H1 (cell line): Measurements from ENCODE around the gene NUP43. TPM values are rescaled to one million over a fixed set of nuclear protein-coding genes. Genes with fewer than 3 reads are reported as not detected.

Experiments
- CTCF ChIA-PET: fragments of 300-600 bp; sonication (Branson Sonifier 250); formaldehyde crosslinking; loops from one replicate; lab custom pipeline; 2021; ENCODE audit not compliant: partially characterized antibody; lab: Charles Lee
- POLR2A ChIA-PET: fragments of 300-600 bp; sonication (Branson Sonifier 250); formaldehyde crosslinking; loops from one replicate; lab custom pipeline; 2021; ENCODE audit warnings: inconsistent platforms; ENCODE audit not compliant: partially characterized antibody; lab: Charles Lee
- DNase-seq, 2 experiments: peaks; one replicate each; pipeline versions ENCODE4 v3.0.0 to v3.0.0-alpha.2; 2010 to 2022; ENCODE audit warnings: low spot score in 2 of 2, low read depth in 1 of 2, mixed read lengths in 1 of 2
- FAIRE-seq: peaks from 2 replicates; lab custom pipeline; 2011; peaks lifted over from hg19 to GRCh38; lab: Jason Lieb, UNC
- H2AFZ ChIP-seq: 2 replicates; pipeline ENCODE4 v1.8.1; 2012; ENCODE audit warnings: low read length, inconsistent platforms
- H2AK5ac ChIP-seq: 2 replicates; pipeline ENCODE4 v1.6.1; 2013; ENCODE audit warnings: low read depth, low read length
- H2BK120ac ChIP-seq: replicated peaks from 2 replicates; pipeline ENCODE3; 2013; ENCODE audit warnings: low read depth, low read length, inconsistent platforms
- H2BK12ac ChIP-seq: 2 replicates; pipeline ENCODE4 v1.6.1; 2013; ENCODE audit warnings: low read depth, low read length
- H2BK15ac ChIP-seq: 2 replicates; pipeline ENCODE4 v1.6.1; 2013; ENCODE audit warnings: low read length
- H2BK20ac ChIP-seq: 2 replicates; pipeline ENCODE4 v1.6.1; 2013; ENCODE audit warnings: low read length
- H2BK5ac ChIP-seq: 2 replicates; pipeline ENCODE4 v1.6.1; 2013; ENCODE audit warnings: low read depth, low read length
- H3K14ac ChIP-seq: 2 replicates; pipeline ENCODE4 v1.6.1; 2013; ENCODE audit warnings: inconsistent platforms; ENCODE audit not compliant: insufficient read length
- H3K18ac ChIP-seq: 2 replicates; pipeline ENCODE4 v1.6.1; 2013; ENCODE audit warnings: low read length; ENCODE audit errors: extremely low read depth
- H3K23ac ChIP-seq: 2 replicates; pipeline ENCODE4 v1.6.1; 2013; ENCODE audit warnings: inconsistent platforms; ENCODE audit not compliant: insufficient read length
- H3K23me2 ChIP-seq: 2 replicates; pipeline ENCODE4 v1.6.1; 2013; ENCODE audit warnings: low read depth, low read length
- H3K27ac ChIP-seq: 2 replicates; pipeline ENCODE4 v1.6.1; 2011; ENCODE audit warnings: low read depth, low read length, inconsistent platforms
- H3K27me3 ChIP-seq, 4 experiments: replicated peaks in 1 of 4; 1 replicate in 1 of 4; 2 replicates in 3 of 4; pipeline versions ENCODE4 v1.6.1 to v1.8.1; 2011 to 2013; ENCODE audit warnings: low read length in 3 of 4, mild to moderate bottlenecking in 3 of 4, inconsistent platforms in 2 of 4, mixed read lengths in 2 of 4, moderate library complexity in 1 of 4; ENCODE audit not compliant: control insufficient read depth in 3 of 4, insufficient read depth in 3 of 4; ENCODE audit errors: extremely low read depth in 1 of 4
- H3K36me3 ChIP-seq, 4 experiments: 2 replicates each; pipeline versions ENCODE4 v1.6.1 to v1.8.1; 2011 to 2013; ENCODE audit warnings: mild to moderate bottlenecking in 4 of 4, low read length in 3 of 4, moderate library complexity in 2 of 4, control low read depth in 1 of 4, inconsistent platforms in 1 of 4; ENCODE audit not compliant: insufficient read depth in 4 of 4, control insufficient read depth in 2 of 4
- H3K4ac ChIP-seq: replicated peaks from 2 replicates; pipeline ENCODE3; 2013; ENCODE audit warnings: low read length, low read depth, mixed read lengths, inconsistent platforms; ENCODE audit not compliant: insufficient read length
- H3K4me1 ChIP-seq, 4 experiments: replicated peaks in 1 of 4; 1 replicate in 1 of 4; 2 replicates in 3 of 4; pipeline versions ENCODE4 v1.6.1 to v1.8.1; 2011 to 2013; ENCODE audit warnings: low read length in 3 of 4, inconsistent platforms in 2 of 4, mixed read lengths in 1 of 4; ENCODE audit not compliant: insufficient read depth in 4 of 4, control insufficient read depth in 3 of 4
- H3K4me2 ChIP-seq, 2 experiments: 2 replicates each; pipeline versions ENCODE4 v1.6.1 to v1.8.1; 2011 to 2013; ENCODE audit warnings: low read depth in 2 of 2, low read length in 2 of 2, control low read depth in 1 of 2, inconsistent platforms in 1 of 2, mild to moderate bottlenecking in 1 of 2; ENCODE audit not compliant: insufficient read depth in 1 of 2
- H3K4me3 ChIP-seq, 4 experiments: fragments of 200-600, 300-600 bp in 1 of 4; sonication (generic), shearing (Covaris generic), sonication (Bioruptor Twin) in 1 of 4; 2 replicates each; pipeline versions ENCODE4 v1.5.1 to v1.8.1; 2011 to 2016; ENCODE audit warnings: low read length in 4 of 4, low read depth in 3 of 4, control low read depth in 2 of 4, inconsistent platforms in 2 of 4, mild to moderate bottlenecking in 2 of 4, mixed read lengths in 1 of 4, moderate library complexity in 1 of 4; ENCODE audit not compliant: insufficient read depth in 2 of 4; ENCODE audit errors: extremely low read depth in 1 of 4
- H3K56ac ChIP-seq: replicated peaks from 2 replicates; pipeline ENCODE3; 2013; ENCODE audit warnings: low read depth, mild to moderate bottlenecking, mixed read lengths, low read length, inconsistent platforms; ENCODE audit not compliant: insufficient read length
- H3K79me1 ChIP-seq: 2 replicates; pipeline ENCODE4 v1.6.1; 2013; ENCODE audit warnings: low read depth, low read length, control low read depth
- H3K79me2 ChIP-seq, 2 experiments: 2 replicates each; pipeline versions ENCODE4 v1.6.1 to v1.8.1; 2012 to 2013; ENCODE audit warnings: low read length in 2 of 2, mild to moderate bottlenecking in 2 of 2, inconsistent platforms in 1 of 2; ENCODE audit not compliant: insufficient read depth in 2 of 2, control insufficient read depth in 1 of 2
- H3K9ac ChIP-seq, 4 experiments: replicated peaks in 1 of 4; 1 replicate in 1 of 4; 2 replicates in 3 of 4; pipeline versions ENCODE4 v1.6.1 to v1.8.1; 2011 to 2013; ENCODE audit warnings: low read depth in 3 of 4, low read length in 3 of 4, control low read depth in 2 of 4, mild to moderate bottlenecking in 2 of 4, moderate library complexity in 2 of 4, inconsistent platforms in 1 of 4; ENCODE audit errors: extremely low read depth in 1 of 4
- H3K9me3 ChIP-seq, 2 experiments: 2 replicates each; pipeline versions ENCODE4 v1.6.1 to v1.8.1; 2012 to 2013; ENCODE audit warnings: mild to moderate bottlenecking in 2 of 2, moderate library complexity in 2 of 2, control low read depth in 1 of 2, inconsistent platforms in 1 of 2, low read depth in 1 of 2, low read length in 1 of 2, mixed read lengths in 1 of 2; ENCODE audit not compliant: insufficient read depth in 2 of 2
- H4K20me1 ChIP-seq, 2 experiments: replicated peaks in 1 of 2; 2 replicates each; pipeline versions ENCODE3 to v1.8.1; 2011 to 2013; ENCODE audit warnings: inconsistent platforms in 2 of 2, low read length in 2 of 2, mild to moderate bottlenecking in 1 of 2; ENCODE audit not compliant: insufficient read depth in 2 of 2, control insufficient read depth in 1 of 2
- H4K5ac ChIP-seq: 2 replicates; pipeline ENCODE4 v1.6.1; 2013; ENCODE audit warnings: low read length, low read depth, mixed read lengths, inconsistent platforms; ENCODE audit not compliant: insufficient read length
- H4K8ac ChIP-seq: 2 replicates; pipeline ENCODE4 v1.8.0; 2013; ENCODE audit warnings: mild to moderate bottlenecking, moderate library complexity, low read length, inconsistent platforms; ENCODE audit not compliant: insufficient read depth; ENCODE audit errors: extremely low read depth
- H4K91ac ChIP-seq: replicated peaks from 2 replicates; pipeline ENCODE3; 2013; ENCODE audit warnings: low read length, mixed read lengths, inconsistent platforms; ENCODE audit not compliant: insufficient read length
- CTBP2 ChIP-seq: IDR thresholded peaks from 2 replicates; pipeline ENCODE4 v1.7.0; 2011; ENCODE audit warnings: borderline replicate concordance, mild to moderate bottlenecking, moderate library complexity, mixed read lengths, low read length; ENCODE audit not compliant: insufficient read depth, insufficient read length
- GABPA ChIP-seq: IDR thresholded peaks from 2 replicates; pipeline ENCODE4 v1.6.1; 2011; ENCODE audit warnings: mild to moderate bottlenecking, low read length, moderate library complexity, borderline replicate concordance; ENCODE audit not compliant: insufficient read depth
- PHF8 ChIP-seq: fragments of 200-600 bp; sonication (generic); conservative IDR thresholded peaks from 2 replicates; pipeline ENCODE4 v1.7.1; 2012; ENCODE audit warnings: low read depth, mild to moderate bottlenecking, inconsistent platforms, low read length, moderate library complexity
- POU5F1 ChIP-seq: IDR thresholded peaks from 2 replicates; pipeline ENCODE4 v1.6.1; 2011; ENCODE audit warnings: low read depth, mild to moderate bottlenecking, low read length, moderate library complexity
- RNF2 ChIP-seq: fragments of 200-900, 300-1000 bp; sonication (generic); IDR thresholded peaks from 2 replicates; pipeline ENCODE4 v1.7.1; 2016; ENCODE audit warnings: borderline replicate concordance, low read depth, mild to moderate bottlenecking, antibody characterized with exemption, low read length; ENCODE audit not compliant: poor library complexity, severe bottlenecking; ENCODE audit errors: missing control alignments
- RXRA ChIP-seq: IDR thresholded peaks from 2 replicates; pipeline ENCODE4 v1.6.1; 2011; ENCODE audit warnings: low read depth, mild to moderate bottlenecking, low read length, moderate library complexity; ENCODE audit not compliant: insufficient read depth
- SAP30 ChIP-seq: fragments of 300-600 bp; sonication (generic); IDR thresholded peaks from 2 replicates; pipeline ENCODE4 v1.7.1; 2012; ENCODE audit warnings: low read length, moderate library complexity, mild to moderate bottlenecking, inconsistent platforms; ENCODE audit not compliant: insufficient read depth, insufficient replicate concordance
- SIN3A ChIP-seq, 2 experiments: IDR thresholded peaks in 1 of 2; conservative IDR thresholded peaks in 1 of 2; 2 replicates each; pipeline ENCODE4 v1.6.1; 2011 to 2012; ENCODE audit warnings: low read length in 2 of 2, improper control_type of control experiment in 1 of 2, low read depth in 1 of 2, mild to moderate bottlenecking in 1 of 2
- SP4 ChIP-seq: IDR thresholded peaks from 2 replicates; pipeline ENCODE4 v1.6.1; 2012; ENCODE audit warnings: low read length, inconsistent platforms
- TBP ChIP-seq: IDR thresholded peaks from 2 replicates; pipeline ENCODE4 v1.6.1; 2011; ENCODE audit warnings: low read depth, low read length, improper control_type of control experiment
- ZNF274 ChIP-seq: IDR thresholded peaks from 2 replicates; pipeline ENCODE4 v1.7.0; 2012; ENCODE audit warnings: low read length, borderline replicate concordance; ENCODE audit errors: extremely low read depth
- WGBS, 2 experiments: shearing (Covaris generic) in 1 of 2; methylation state at CpG; one replicate each; pipeline versions ENCODE4 v1.1.6 to v1.1.7; 2013 to 2015; ENCODE audit warnings: low lambda C conversion rate in 2 of 2, mixed read lengths in 2 of 2, inconsistent platforms in 1 of 2, low coverage in 1 of 2, missing lambda C conversion rate in 1 of 2; ENCODE audit not compliant: insufficient replicate concordance in 2 of 2, insufficient coverage in 1 of 2, insufficient read length in 1 of 2; ENCODE audit errors: extremely low coverage in 1 of 2, missing lambda C conversion rate in 1 of 2; 5-methylcytosine and 5-hydroxymethylcytosine counted together
- polyA plus RNA-seq, 7 experiments: library from polyadenylated mRNA; depleted of rRNA in 3 of 7; stranded (reverse) in 5 of 7; unstranded in 2 of 7; fragments of >200 nt in 5 of 7; fragments of 200-250 nt in 2 of 7; gene quantifications; 1 replicate in 5 of 7; 2 replicates in 1 of 7; 4 replicates in 1 of 7; pipeline versions ENCODE4 v1.2.1 to v1.2.3, GENCODE V29; 2011 to 2013; ENCODE audit warnings: missing spikeins in 2 of 7, mixed read lengths in 2 of 7
- total RNA-seq: library from RNA; stranded (reverse); fragmentation: NEBNext Ultra II Directional; extraction: Animal tissue kit (Norgen Biotek cat#: 25700); gene quantifications from 2 replicates; pipeline ENCODE4 v1.2.1, GENCODE V29; 2021

Gene NUP43
- total and polyA plus RNA-seq, 2 of the 8 experiments (the other 6 are each of a cell fraction or from before 2014, with no cell fraction given), result 25.2 to 83.4 TPM

GRCh38 chr6:149750136-149750609, 3.8 kb upstream of the NUP43 start:
- WGBS, 2 experiments, result 3% methylated on average over 25 of the region's 25 CpGs; no CpG with 5 or more reads in 1 of the 2 experiments
- peak overlapping the region; percentile 71 to 93 (median 84) for H3K4me3 ChIP-seq
- no peaks in the 10 kb centered on the region for H3K36me3 ChIP-seq
- FAIRE-seq (no peak), DNase-seq (peak; percentile 60 to 78)
- peaks cover 2 to 5% of the 10 kb centered on the region in 2 experiments for H4K20me1 ChIP-seq
- no peak overlapping the region for H4K91ac ChIP-seq
- peak overlapping the region; percentile 73; the same call in 1 of the 2 replicates for H3K27ac ChIP-seq
- no peak overlapping the region for H2BK20ac ChIP-seq
- H3K4ac ChIP-seq, result no peak overlapping the region
- no peak overlapping the region for H2AK5ac ChIP-seq
- peak overlapping the region; percentile 1; the same call in 1 of the 2 replicates for H3K18ac ChIP-seq
- peak overlapping the region; percentile 71 to 88 (median 75) for H3K9ac ChIP-seq
- no peak overlapping the region for H3K14ac ChIP-seq
- H2BK15ac ChIP-seq, result no peak overlapping the region
- no peak overlapping the region for H3K23ac ChIP-seq
- no peak overlapping the region for H2BK12ac ChIP-seq
- H3K4me2 ChIP-seq, result peak overlapping the region; percentile 75 to 83
- H3K79me1 ChIP-seq, result no peaks in the 10 kb centered on the region; the same call in 1 of the 2 replicates
- ChIA-PET POLR2A (interaction anchor here (0.9 to 1.8 kb wide), 6 partner anchors 9 to 204 kb away, joined by 3 to 11 read pairs (median 3); partner anchors contain the start of genes GINM1, LATS1 and PPIL4), CTCF (interaction anchor here (0.6 to 1.3 kb wide), 2 partner anchors 9 to 19 kb away, joined by 3 to 4 read pairs; no protein-coding TSS in a partner anchor)
- H3K56ac ChIP-seq, result peak overlapping the region; percentile 59
- H2BK5ac ChIP-seq, result peak overlapping the region; percentile 73; the same call in 1 of the 2 replicates
- no peak overlapping the region for H2AFZ ChIP-seq
- peaks cover 0 to 3% (median 0%) of the 10 kb centered on the region in 4 experiments; a peak in 1 of 7 replicates for H3K4me1 ChIP-seq
- no peak overlapping the region for H4K8ac ChIP-seq
- H3K79me2 ChIP-seq, result peaks cover 4 to 59% of the 10 kb centered on the region in 2 experiments
- peaks cover 9% of the 10 kb centered on the region; the same call in 1 of the 2 replicates for H3K23me2 ChIP-seq
- no peak overlapping the region for H4K5ac ChIP-seq
- H3K9me3 ChIP-seq, result no peaks in the 10 kb centered on the region
- no peak overlapping the region for H2BK120ac ChIP-seq
- no peaks in the 10 kb centered on the region for H3K27me3 ChIP-seq
- TF ChIP-seq POU5F1 (no peak), GABPA (no peak), SP4 (no peak), RXRA (no peak), SAP30 (no peak), PHF8 (no peak), TBP (no peak), CTBP2 (no peak), SIN3A (conservative IDR thresholded peaks at IDR 0.05 in 1 of 2, IDR thresholded peaks at IDR 0.05 in 1 of 2; ENCODE audit: low read depth in 1 of 2, low read length in 2 of 2) (peak in 1 of 2 experiments; percentile 75; a peak in 1 of 4 replicates), ZNF274 (no peak), RNF2 (no peak)
